Measurements from ENCODE around the gene NACA2.

DNA sequence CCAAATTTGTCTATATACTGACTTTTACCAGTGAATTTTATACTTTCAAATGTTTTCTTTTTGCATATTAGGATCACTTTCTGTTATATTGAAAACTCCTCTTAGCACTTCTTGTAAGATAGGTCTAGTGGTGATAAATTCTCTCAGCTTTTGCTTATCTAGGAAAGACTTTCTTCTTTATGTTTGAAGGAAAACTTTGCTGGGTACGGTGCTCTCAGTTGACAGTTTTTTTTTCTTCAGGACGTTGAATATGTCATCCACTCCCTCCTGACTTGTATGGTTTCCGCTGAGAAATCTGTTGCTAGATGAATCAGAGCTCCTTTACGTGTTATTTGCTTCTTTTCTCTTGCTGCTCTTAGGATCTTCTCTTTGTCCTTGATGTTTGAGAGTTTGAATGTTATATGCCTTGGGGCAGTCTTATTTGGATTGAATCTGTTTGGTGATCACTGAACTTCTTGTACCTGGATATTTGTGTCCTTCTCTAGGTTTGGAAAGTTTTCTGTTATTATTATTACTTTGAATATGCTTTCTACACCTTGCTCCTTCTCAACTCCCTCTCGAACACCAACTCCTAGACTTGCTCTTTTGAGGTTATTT, 44.0 kb upstream of the NACA2 start:
- no peak for TF ChIP-seq POLR2A (IDR thresholded peaks at IDR 0.05)
- TF ChIP-seq, protein P1, sequence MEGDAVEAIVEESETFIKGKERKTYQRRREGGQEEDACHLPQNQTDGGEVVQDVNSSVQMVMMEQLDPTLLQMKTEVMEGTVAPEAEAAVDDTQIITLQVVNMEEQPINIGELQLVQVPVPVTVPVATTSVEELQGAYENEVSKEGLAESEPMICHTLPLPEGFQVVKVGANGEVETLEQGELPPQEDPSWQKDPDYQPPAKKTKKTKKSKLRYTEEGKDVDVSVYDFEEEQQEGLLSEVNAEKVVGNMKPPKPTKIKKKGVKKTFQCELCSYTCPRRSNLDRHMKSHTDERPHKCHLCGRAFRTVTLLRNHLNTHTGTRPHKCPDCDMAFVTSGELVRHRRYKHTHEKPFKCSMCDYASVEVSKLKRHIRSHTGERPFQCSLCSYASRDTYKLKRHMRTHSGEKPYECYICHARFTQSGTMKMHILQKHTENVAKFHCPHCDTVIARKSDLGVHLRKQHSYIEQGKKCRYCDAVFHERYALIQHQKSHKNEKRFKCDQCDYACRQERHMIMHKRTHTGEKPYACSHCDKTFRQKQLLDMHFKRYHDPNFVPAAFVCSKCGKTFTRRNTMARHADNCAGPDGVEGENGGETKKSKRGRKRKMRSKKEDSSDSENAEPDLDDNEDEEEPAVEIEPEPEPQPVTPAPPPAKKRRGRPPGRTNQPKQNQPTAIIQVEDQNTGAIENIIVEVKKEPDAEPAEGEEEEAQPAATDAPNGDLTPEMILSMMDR (IDR thresholded peaks at IDR 0.05), result no peak
